T47D (cell line): ENCODE data around the gene CAPN11.

Source experiments
- DNase-seq, 2 experiments: peaks; one replicate each; pipeline versions ENCODE4 v3.0.0 to v3.0.0-alpha.2; 2011 to 2012; ENCODE audit warnings: low read depth in 1 of 2, low spot score in 1 of 2
- JUND ChIP-seq: IDR thresholded peaks from 2 replicates; pipeline ENCODE4 v1.6.1; 2012; ENCODE audit warnings: low read depth
- in situ Hi-C: cut with HindIII; loops from 2 replicates; pipeline ENCODE4 v1.10.0; 2016; ENCODE audit warnings: low sequenced_read_pairs, low pct_unique_long_range_greater_than_20kb

The CAPN11 gene

GRCh38 chr6:44202332-44202971 lies 43.8 kb downstream of the CAPN11 start:
- in situ Hi-C loops, result no loop called here
- DNase-seq, result no peak
- TF ChIP-seq JUND, result no peak

- DNase-seq, result peak in 1 of 2 experiments; percentile 33
- in situ Hi-C loops, result no loop called here
- TF ChIP-seq JUND, result no peak
These were observed 44.5 kb downstream of the CAPN11 start for GRCh38 chr6:44202972-44203750.

- TF ChIP-seq JUND, result no peak
- in situ Hi-C loops, result no loop called here
- DNase-seq, result no peak
These were observed 45.3 kb downstream of the CAPN11 start for GRCh38 chr6:44203955-44204354.

- in situ Hi-C loops, result no loop called here
- no peak for DNase-seq
- TF ChIP-seq JUND, result no peak
These were observed 49.3 kb downstream of the CAPN11 start for GRCh38 chr6:44207966-44208365.

GRCh38 chr6:44211284-44211683 lies 52.7 kb downstream of the CAPN11 start:
- DNase-seq, result no peak
- in situ Hi-C loops, result no loop called here
- no peak for TF ChIP-seq JUND

- no peak for TF ChIP-seq JUND
- in situ Hi-C loops, result no loop called here
- no peak for DNase-seq
These were observed 55.7 kb downstream of the CAPN11 start for GRCh38 chr6:44214307-44214706.

- in situ Hi-C loops, result no loop called here
These were observed 58.2 kb downstream of the CAPN11 start, which contains the start of gene MYMX for GRCh38 chr6:44216677-44217331. TSS of gene MYMX (plus strand) at chr6:44216926. CDS start at chr6:44217472, 546 bp downstream.

GRCh38 chr6:44217332-44218143 lies 58.9 kb downstream of the CAPN11 start:
- no peak for DNase-seq
- in situ Hi-C loops, result no loop called here

More at GRCh38 chr6:44216677-44217331, 58.2 kb downstream of the CAPN11 start, which contains the start of gene MYMX:
- TF ChIP-seq JUND, result no peak
- no peak for DNase-seq

GRCh38 chr6:44219053-44219814 lies 60.6 kb downstream of the CAPN11 start:
- peak in 1 of 2 experiments; percentile 80 for DNase-seq
- in situ Hi-C loops, result no loop called here
- TF ChIP-seq JUND, result no peak

More at GRCh38 chr6:44217332-44218143, 58.9 kb downstream of the CAPN11 start:
- TF ChIP-seq JUND, result no peak

GRCh38 chr6:44219815-44220784 lies 61.5 kb downstream of the CAPN11 start:
- DNase-seq, result no peak
- in situ Hi-C loops, result no loop called here
- no peak for TF ChIP-seq JUND

GRCh38 chr6:44220913-44221290 lies 62.3 kb downstream of the CAPN11 start:
- no peak for TF ChIP-seq JUND
- in situ Hi-C loops, result no loop called here
- no peak for DNase-seq
